GM18867 (cell line): Measurements from ENCODE around the gene ETV6.

Experiments used
- ATAC-seq: cut with Tn5 transposase; IDR thresholded peaks from one replicate; pipeline ENCODE4 v1.9.1; 2021; ENCODE audit warnings: mild to moderate bottlenecking, moderate library complexity; ENCODE audit not compliant: unreplicated experiment

ETV6 gene

DNA sequence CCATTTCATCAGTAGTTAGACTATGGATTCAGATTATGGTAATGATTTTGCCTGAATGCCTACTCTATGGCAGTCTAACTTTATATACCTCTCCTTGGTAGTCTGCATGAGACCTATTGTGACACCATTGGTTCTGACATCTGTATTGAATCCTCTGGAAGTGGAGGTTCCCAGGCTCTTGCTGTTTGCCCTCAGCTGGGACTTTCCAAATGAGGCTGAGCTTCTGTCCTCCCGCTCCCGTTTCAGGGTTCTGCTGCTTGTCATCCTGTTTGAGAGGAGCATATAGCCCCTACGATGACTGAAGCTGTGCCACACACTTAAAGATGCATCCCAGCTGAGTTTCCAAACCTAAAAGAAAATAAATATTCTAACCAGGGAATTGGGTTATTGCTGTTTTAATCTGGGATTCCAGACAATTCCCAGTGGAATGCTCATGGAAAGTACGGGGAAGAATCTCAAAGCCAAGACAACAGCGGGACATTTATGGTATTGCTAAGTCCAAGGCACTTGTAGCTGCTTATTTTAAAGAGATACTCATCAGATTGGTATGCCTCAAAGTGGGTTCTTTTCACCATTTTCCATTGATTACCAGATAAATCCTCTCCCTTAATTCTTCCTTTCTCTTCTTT lies 105.9 kb downstream of the ETV6 start:
- no peak for ATAC-seq

DNA sequence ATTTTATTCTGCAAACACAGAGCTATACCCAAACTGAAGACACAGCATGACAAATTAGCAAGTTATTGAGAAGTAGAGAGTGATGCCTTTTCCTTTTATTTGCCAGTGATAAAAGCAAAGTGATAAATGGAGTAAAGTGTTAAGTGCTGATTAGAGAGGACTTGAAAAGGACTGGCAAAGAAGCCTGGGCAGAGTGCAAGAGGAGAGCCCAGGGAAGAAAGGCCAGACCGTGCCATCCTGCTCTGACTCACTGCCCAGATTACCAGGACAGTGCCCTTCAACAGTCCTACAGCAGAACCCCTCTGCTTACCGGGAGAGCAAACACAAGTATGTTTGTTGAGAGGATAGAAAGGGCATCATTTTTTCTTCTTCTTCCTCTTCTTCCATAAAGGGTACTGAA lies 106.5 kb downstream of the ETV6 start:
- ATAC-seq = no peak

DNA sequence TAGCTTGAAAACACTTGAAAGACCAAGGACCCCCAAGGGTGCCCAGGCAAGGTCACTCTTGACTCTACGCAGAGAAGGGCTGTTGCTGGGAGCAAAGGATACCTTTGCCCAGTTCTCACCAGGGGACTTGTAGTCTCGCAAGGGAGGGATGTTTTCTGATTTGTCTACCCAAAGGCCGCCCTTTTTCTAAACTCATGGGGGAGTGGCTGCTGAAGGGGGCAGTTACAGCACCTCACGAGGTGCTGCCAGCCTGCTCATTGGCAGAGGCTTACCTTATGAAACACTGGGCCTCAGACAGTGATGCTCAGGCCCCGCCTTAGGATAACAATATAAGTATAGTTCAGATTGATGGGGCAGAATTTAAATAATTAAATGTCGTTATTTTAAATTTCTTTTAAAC lies 107.0 kb downstream of the ETV6 start:
- no peak for ATAC-seq

DNA sequence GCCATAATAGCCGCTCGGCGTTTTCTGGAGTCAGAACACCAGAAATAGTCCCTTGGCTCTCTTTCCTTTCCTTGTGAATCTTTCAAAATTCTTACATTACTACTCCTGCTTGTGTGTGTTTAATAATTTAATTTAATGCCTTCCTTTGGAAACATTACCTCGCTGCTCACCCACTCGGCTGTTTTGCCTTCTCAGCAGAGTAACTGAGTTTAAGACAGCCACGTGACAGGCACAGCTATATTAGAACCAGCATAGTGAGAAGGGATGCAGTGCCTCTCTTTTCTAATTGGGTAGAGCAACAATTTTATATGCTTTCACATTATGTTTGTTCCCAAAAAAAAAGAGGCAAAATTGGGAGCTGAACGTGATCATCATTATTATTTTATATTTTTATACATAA lies 107.6 kb downstream of the ETV6 start:
- no peak for ATAC-seq

DNA sequence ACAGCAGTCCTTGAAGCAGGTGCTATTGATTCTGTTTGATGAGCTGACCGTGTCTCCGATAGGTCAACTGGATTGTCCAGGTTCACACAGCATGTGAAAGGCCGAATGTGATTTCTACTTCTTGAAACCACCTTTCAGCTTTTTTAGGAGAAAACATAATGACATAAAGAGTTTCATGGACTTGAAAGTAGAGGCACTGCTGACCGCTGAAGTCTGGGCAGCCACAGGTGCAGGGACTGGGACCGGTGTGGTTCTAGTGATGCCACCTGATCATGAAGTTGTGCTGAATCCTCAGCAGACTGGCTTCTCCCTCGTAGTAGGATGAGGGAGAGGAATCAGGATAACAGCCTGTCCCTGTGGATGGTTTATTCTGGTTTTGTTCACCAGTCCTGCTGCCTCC lies 108.1 kb downstream of the ETV6 start:
- no peak for ATAC-seq

DNA sequence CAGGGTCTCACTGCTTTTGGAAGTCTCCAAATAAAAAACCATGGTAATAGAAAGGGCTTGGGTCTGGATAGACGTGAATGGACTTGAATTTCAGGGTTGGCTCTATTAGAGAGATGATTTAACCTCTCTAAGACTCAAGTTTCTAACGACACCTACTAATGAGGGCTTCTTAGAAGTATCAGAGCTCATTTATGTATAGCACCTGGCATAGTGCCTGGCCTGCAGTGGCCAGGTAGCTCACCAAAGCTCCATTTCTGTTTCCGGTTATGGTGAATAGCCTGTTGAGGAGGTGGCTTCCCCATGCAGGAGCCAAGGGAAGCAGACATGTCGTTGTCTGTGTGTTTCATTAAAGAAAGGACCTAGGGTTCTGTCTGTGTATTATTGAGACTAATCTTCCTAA lies 108.6 kb downstream of the ETV6 start:
- no peak for ATAC-seq

DNA sequence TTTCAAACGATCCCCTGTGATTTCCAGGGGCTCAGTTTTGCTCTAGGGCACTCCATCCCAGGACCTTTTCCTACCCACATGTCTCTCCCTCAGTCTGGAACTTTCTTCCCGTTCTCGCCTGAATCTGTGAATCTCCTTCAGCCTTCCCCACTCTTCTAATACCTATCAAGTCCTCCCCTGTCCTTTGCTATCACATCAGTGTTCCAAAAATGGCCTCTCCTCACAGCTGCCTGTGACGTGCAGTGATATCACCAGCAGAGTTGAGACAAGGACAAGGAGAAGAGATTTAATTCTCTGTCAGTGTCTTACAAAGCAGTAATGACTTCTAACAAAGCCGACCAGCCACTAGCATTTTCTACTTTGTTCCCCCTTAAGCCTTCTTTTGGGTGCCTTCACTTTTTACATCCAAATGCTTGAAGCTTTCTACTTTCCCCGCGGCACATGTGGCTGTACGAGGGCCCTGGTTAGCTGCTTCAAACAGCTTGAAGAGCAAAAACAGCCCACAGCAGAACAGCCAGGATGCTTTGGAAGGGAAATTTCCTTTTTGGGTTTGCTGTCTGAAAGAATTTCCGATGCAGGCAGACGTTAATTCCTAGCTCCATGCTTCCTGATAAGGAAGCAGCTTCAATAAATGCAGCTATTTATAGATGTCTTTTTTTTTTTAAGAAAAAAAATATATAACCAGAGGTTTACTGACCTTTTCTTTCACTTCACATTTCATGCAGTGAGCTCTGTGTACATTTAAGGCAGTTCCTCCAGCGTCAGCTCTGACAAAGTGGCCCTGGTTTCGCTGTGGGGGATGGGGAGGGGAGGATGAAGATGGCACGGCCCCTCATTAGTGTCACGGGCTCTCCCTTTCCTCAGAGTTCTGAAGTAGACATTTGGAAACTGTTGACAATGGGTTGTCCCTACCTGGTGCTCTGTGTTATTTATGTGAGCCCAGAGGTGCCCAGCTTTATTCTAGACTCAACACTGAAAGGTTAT lies 109.3 kb downstream of the ETV6 start:
- ATAC-seq = peak; percentile 33

DNA sequence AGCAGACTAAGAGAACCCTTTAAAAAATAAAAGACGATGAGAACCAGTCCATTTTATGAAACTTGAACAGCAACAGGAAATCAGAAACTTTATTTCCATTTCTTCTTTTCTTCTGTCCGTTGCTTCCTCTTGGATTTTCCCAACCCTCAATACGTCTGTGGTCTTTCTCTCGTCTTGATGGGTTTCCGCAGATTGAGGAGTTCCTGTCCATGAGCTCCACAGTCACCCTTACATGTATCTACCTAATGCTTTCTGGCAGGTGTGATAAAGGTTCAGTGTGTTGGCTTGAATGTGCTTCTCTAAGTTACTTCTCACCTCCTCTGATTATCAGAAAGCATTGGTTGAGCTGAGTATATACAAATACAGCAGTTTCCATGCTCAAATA lies 110.0 kb downstream of the ETV6 start:
- no peak for ATAC-seq

DNA sequence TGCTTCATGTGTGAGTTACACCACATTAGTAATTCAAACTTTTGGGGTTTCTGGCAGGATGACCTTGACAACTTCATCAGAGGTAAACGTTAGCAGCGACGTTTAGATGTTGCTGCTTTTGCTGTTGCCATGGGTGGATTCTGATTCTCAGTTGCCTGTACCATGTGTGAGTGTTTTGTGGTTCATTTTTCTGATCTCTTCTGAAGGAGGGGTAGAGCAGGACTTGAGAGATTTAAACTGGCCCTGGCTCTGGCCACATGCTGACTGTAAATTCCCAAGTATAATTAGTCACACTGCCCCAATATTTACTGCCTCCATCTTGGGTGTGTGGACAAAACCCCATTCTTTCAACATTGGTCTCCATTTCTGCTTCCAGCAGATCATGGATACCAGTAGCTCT lies 110.4 kb downstream of the ETV6 start:
- no peak for ATAC-seq

DNA sequence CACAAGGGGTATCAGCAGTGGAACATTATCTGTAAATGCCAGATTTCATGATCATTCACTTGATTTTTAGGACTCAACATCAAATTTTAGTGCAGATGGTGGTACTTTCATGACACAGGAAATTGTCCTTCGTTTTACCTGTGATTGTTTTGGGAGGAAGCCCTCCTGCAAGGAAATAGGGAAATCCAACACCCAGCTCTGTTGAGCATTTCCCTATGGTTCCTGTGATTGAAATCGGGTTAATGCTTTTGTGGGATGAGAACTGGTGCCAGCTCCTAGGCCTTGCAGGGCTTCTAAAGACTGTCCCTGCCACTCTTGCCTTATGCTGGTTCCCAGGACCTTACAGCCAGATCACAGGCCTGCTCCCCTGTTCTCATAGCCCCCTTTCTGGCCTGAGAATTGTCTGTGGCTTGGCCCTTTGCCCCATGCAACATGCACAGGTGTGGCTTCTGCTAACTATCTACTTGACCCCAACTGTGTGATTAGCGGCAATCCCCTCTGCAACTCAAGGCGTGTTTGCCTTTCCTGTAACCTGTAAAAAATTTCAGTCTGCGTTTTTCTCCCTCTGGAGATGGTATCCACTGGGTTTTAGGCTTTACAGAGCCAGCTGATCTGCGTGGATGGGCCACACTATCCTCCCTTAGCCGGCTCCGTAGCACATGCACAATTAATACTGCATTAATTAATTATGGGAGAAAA lies 112.5 kb downstream of the ETV6 start:
- peak; percentile 66 for ATAC-seq

DNA sequence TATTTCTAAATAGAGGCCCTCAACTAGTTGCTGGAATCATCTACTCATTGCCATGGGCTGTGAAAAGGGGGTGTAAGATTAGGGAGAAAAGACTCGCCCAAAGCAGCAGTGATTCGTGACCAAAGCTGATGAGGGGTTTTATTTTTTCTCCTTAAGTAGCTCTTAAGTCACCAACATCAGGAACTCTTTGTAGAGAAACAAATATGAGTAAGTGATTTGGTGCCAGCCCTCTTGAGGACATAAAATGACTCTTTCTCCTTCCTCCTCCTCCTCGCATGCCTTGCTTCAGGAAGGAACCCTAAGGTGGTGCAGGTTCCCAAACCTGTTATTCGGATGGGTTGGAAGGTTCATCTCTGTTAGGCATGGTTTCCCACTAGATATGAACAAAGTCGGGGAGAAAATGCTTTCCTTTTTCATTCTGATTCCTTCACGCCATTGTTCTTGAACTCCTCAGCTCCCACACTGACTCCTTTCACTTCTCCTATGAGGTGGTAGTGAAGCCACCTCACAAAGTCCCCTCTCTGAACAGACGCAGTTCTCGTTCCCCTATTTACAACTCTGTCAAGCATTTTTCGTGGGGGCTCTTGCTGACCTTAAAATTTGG lies 113.4 kb downstream of the ETV6 start:
- ATAC-seq = peak; percentile 35

DNA sequence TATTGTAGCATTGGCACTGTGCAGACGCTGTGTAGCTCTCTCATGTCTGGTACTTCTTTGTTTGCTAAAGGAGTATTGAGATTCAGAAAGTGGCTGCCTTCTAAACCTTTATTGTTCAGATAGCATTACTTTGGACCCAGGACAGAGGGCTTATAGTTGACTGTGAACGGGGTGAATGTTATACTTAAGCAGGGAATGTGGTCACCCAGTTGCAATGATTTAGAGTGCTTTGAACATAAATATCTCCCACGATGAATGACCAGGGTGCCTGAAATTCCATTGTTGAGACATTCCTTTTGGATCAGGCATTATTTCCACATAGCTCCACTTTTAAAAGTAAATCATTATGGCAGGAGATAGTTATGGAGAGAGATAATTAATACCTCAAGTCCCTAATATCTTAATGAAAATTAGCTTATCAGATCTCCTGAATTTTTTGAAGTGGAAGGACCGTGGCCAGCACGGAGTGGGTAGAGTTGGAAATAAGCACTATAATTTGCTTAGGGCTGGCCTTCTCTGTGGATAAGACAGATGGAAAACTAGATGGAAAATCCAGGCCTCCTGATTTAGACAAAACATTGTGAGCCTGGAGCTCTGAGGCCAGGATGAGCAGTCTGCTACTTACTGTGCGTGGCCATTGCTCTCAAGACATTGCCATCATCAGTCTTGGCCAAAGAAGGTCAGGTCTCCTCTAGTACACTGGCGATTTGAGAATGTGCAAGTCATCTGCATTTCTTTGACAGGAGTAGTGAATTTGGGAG lies 114.5 kb downstream of the ETV6 start:
- ATAC-seq = no peak

DNA sequence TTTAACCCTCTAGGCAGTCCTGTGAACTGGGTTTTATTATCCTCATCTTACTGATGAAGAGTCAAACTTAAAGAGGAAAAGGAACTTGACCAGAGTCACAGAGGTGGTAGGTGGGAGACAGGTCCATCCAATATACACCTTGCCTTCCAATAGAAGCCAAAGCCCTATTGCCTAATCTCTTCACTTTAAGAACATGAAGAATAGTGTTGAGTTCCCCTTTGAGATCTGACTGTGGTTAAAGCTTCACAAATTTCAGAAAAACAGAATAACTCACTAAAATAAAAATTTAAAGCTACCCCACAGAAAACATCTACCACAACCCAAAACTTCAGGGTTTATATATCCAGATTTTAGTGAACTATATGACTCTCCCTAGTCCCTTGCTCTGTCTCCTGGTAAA lies 115.4 kb downstream of the ETV6 start:
- no peak for ATAC-seq

DNA sequence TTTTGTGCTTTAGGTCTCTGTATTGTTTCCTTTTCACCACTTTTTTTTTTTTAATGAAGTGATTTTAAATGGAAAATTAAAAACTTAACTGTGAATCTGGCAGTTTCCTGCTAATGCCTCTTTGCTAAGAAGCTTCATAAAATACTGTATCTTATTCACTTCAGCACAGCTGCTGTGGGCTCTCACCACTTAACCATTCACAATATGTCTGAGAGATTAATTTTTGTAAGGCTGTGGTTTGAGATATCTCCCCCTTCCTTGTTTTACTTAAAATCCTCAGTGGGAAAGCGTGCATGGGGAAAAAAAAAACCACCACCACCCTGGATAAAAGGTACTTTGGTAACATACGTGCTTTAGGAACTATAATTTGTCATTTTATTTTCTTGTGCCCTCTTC lies 115.9 kb downstream of the ETV6 start:
- ATAC-seq = peak; percentile 21

DNA sequence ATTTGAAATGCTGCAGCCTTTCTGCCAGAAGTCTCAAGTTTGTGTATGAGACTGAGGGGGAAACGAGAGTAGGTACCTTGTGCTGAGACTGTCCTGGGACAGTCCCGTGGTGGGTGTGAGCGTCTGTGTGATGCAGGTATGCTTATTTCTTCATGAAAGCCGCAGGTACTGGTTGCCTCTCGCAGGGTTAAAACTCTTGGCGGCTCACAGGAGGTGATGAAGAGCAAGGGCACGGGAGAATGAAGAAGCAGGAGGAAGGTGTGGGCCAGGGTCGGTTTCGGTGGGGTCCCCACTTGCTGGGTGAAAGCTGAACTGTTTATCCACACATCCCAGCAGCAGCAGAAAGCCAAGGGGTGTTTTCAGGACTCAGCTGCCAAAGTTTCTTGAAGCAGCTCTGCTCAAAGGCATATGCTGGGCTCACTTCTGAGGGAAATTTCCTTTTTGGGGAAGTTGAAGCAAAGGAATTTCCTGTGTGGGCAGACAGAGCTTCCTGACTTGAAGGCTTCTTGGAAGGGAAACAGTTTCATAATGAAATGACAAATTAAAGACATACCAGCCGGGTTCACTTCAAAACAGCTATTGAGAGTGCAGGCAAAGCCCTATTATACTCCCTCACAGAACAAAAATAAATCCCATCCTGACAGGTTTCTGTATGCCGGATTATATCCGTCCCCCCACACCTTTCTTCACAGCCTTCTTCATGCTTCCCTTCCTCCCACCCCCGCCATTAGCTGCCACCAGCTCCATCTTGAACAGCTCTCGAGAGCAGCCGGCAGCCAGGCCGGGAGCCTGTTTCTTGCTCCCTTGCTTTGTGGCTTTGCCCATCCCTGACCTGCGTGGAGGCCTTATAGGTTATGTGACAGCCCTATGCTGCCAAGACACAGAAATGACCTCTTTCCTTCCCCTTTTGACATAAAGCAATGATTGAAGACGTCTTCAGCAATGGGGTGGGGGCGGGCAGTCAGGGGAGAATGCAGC lies 116.6 kb downstream of the ETV6 start:
- ATAC-seq = peak; percentile 79

DNA sequence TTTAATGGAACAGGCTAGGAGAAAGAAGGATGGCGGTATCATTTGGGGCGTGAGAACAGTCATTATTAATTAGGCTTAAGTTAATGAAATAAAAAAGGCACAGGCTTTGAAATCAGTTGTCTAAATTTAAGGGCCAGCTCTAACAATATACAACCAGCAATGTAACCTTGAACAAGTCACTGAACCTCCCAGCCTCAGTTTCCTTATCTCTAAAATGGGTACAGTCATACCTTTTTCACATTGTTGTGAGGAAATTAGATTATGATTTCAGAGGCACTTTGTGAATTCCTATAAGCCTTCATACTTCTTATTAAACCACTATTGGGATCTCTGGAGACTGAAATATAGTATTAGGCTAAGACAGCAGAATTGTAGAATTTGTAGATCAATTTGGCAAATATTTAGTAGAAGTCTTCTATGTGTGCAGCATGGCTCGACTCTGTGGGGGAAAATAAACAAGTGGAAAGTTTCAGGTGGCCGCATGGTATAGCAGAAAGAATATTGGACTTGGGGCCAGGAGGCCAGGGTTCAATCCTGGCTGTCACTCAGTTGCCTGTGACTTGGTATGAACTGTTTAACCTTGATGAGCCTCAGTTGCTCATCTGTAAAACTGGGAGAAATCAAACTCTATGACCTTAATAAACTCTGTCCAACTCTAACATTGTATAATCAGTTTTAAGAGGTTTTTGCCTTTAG lies 117.7 kb downstream of the ETV6 start:
- no peak for ATAC-seq

DNA sequence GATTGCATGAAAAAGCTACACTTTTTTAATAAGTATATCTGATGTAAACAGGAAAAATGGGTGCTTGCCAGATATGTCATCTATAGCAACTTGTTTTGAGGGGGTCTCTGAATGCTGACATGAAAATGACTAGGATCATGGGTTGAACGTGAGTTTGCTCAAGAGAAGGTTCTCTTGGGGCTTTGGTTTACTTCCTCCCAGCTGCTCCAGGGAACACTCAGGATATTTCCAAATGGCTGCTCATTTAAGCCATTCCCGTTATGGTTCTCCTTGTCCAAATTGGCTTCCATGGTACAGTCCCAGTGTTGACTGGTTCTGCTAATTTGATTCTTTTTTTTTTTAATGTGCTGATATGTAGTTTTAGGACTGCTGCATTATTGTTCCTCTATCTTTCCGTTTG lies 118.3 kb downstream of the ETV6 start:
- no peak for ATAC-seq

DNA sequence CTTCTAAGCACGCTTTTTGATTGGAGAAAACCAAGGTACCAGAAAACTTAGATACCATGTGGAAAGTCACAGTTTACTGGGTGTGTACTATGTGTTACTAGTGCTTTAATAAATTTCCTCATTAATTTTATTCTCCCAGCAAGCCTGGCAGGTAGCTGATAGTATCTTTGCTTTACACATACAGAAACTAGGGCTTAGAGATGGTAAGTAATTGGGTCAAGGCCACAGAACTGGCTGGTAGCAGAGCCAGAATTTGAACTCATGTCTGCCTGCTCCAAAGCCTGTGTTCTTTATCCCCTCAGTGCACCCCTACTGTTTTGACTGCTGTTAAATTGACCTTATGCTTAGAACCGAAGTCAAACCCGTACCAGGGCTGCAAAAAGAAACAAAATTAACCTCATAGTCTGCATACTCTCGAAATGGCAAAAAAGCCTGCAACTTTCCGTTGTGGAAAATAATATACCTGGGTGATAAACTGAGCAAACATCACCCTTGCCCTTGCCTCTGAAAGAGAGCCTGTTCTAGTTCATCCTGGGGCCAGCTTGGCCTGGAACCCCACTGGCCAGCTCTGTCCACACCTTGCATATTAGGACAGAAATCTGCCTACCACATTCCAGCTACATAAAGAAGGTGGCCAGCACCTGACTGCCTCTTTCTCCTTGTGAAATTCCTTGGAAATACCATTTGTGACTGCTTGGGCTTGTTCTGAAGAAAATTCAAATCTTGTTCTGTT lies 118.9 kb downstream of the ETV6 start:
- no peak for ATAC-seq
